Activated CD8-positive, alpha-beta memory T cell treated with anti-CD3 and anti-CD28 coated beads, Interleukin-2, amount 50 U/mL, for 24 hours (primary cell): ENCODE measurements around the gene CYS1.

Source experiments
- DNase-seq: peaks from one replicate; pipeline ENCODE4 v3.0.0-alpha.2; 2020; ENCODE audit errors: extremely low read depth

Gene CYS1

GRCh38 chr2:10072656-10073480 is 7.3 kb downstream of the CYS1 start:
- DNase-seq = peak; percentile 51

DNA sequence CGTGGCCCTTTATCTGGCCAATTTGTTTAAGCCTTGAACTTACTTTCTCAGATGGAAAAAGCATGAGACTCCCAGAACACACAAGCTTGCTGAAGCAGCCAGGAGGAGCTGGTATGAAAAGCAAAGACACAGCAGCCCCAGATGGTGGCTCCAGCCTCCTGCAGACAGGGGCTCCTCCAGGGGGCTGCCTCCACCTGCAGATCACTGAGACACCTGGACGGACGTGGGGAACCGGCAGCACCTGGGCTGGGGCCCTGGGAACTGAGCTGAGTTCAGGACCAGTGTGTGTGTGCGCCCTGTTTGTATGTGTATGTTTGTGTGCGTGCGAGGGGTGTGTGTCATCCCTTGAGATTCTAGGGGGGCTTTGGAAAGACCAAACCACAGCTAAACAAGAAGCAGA is 8.6 kb downstream of the CYS1 start:
- no peak for DNase-seq

DNA sequence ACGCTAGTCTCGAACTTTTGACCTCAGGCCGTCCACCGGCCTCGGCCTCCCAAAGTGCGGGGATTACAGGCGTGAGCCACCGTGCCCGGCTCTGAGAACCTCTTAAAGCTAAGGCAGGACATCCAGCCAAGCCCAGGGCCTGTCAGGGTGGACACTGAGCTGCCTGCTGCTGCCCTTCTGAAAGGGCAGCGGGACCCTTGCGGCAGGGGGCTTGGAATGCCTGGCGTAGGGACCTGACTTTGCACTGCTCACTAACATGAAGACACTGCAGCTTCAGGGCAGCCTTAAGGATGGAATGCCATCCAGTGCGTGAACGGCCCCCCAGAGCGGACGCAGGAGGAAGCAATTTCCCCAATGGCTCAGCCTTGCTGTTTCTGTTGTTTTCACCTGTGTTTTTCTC is 9.0 kb downstream of the CYS1 start:
- no peak for DNase-seq

GRCh38 chr2:10067881-10068280 is 12.3 kb downstream of the CYS1 start:
- no peak for DNase-seq

DNA sequence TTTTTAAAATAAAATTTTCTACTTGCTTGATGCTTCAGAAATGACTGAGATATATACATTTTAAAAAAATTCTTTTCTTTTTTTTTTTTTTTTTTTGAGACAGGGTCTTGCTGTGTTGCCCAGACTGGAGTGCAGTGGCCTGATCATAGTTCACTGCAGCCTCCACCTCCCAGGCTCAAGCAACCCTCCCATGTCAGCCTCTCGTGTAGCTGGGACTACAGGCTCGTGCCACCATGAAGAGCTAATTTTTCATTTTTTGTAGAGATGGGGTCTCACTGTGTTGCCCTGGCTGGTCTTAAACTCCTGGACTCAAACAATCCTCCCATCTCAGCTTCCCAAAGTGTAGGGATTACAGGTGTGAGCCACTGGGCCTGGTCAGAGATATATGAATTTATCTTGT is 12.9 kb downstream of the CYS1 start:
- DNase-seq = no peak

GRCh38 chr2:10065773-10066055 is 14.5 kb downstream of the CYS1 start:
- DNase-seq = no peak

DNA sequence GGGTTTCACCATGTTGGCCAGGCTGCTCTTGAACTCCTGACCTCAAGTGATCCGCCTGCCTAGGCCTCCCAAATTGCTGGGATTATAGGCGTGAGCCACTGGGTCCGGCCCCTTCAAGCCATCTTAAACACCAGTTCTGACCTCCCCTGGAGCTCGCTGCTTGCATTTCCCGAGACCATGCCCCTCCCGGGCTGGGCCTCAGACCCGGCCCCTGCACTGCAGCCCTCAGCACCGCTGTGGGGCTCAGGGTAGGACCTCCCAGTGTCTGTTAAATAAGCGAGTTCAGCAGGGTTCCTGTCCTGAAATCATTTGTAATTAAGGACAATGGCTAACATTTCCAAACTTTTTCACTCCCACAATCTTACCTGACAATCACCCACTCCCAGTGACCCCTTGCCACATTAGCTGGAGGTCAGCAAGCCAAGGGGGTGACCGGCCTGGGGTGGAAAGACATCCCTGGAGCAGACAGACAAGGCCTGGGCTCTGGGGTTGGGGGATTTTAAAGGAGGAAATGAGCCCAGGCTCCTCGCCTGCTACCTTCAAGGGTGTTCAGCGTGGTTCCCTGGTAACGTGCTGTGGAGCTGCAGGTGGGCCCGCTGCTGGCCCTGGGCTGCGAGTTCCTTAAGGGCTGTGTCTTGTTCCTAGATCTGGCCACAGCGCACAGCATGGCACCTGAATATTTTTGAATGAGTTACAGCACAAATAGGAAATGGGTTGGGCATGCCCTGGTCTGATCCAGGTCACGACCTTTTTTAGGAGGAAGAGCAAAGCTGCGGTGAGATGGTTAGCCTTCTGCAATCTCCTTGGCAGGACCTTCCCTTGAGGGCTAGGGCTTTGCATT is 15.1 kb downstream of the CYS1 start:
- no peak for DNase-seq

DNA sequence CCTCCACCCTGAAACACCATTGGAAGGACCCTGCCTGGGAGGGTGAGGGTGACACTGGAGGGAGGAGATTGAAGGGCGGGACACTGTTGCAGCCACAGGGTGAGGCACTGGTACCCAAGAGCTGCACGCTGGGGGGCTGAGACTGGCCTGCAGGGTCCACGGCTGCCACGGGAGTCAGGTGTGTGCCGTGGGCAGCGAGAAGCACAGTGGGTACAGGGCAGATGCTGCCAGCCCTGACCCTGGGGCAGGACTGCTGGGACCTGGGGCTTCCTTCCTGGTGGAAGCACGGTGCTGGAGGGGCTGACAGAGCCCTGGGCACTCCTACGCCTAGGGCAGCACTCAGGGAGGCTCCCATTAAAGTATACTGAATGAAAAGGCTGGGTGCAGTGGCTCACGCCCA is 16.6 kb downstream of the CYS1 start:
- no peak for DNase-seq

- DNase-seq = no peak
Measured at GRCh38 chr2:10062931-10063365, 17.3 kb downstream of the CYS1 start.

DNA sequence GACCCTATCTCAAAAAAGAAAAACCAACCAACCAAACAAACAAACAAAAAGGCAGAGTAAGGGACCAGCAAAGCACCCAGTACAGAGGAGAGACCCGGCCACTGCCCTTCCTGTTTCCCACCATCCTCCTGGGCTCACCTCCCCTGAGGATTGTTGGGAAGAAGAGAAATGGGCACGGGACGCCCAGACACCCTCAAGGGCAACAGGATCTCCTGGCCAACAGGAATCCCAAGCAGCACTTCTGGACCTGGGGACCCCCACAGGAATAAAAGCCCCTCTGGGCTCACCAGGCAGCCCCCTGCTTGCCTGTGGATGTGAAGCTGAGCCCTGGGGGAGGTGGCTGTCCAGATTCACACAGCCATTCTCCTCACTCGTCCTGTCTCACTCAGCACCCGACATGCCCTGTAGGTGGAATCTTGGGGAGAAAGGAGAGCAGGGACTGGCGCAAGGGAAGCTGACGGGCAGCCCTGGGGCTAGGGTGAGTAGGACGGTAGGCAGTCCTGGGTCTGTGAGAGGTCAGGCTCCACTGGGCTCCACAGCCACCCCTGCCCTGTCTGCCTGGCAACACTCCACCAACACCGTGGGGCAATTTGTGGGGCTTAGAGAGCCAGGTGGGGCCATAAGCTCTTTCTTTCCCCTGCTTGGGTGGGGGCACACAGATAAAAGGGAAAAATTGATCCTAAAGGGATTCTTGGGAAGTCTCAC is 18.8 kb downstream of the CYS1 start:
- no peak for DNase-seq

DNA sequence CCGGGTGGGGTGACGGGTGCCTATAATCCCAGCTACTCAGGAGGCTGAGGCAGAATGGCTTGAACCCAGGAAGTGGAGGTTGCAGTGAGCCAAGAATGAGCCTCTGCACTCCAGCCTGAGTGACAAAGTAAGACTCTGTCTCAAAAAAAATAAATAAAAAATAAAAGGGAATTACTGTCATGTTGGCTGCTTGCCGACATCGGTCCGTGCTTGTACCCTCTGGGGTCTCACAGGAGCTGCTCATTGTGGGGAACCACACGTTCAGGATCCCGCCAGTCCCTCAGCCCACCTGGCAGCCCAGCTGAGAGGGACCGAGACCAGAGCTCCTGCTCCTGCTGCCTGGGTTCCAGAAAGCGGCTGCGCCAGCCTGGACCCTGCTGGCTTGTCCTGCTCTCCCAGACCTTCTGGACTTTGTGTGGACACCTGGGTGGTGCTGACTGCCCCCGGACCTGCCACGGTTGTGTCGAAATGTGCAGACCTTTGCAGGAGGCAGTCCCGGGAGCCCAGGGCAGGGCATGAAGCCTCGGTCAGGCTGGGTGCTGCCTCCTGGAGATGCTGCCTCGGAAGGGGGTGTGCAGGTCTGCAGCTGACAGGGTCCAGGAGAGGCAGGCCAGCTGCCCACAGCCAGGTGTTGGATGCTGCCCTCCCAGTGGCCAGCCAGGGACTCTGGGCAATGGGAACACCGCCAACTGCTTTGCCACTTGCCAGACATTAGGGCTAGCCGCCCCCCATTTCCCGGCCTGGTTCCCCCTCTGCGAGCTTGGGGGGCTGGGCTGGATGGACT is 20.5 kb downstream of the CYS1 start:
- DNase-seq = no peak

- DNase-seq = no peak
Measured at GRCh38 chr2:10059016-10059351, 21.2 kb downstream of the CYS1 start.

DNA sequence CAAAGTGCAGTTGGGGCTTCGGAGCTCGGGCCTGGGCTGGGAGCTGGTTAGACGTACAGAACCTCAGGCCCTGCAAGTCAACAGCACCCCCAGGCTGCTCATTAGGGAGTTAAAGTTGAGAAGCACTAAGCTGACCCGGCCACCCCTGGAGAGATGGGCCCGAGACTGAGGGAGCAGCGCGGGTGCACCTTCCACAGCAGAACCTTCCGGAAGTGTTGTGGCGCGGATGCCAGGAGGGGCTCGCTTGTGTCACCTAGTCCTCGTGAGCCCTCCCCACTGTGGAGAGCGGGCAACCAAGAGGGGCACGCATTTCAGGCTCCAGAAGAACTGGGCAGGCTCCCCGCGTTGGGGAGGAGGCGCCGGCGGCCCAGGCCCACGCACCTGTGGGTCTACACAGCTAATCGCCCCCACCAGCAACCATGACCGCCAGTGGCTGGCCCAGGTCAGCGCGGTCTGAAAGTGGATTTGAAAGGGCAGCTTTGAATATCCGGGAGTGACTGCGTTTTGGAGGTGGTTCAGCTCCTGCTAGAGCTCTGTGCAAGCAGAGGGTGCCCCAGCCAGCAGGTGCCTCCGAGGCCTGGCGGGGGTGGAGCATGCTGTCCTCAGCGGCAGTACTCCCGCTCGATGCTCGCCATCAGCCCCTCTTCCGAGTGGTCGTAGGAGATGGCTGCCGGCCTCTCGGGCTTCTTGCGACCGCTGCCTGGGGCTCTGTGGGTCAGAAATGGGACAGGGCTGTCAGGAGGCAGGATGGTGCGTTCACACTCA is 21.8 kb downstream of the CYS1 start:
- no peak for DNase-seq

GRCh38 chr2:10057231-10058107 is 22.7 kb downstream of the CYS1 start:
- DNase-seq = no peak

DNA sequence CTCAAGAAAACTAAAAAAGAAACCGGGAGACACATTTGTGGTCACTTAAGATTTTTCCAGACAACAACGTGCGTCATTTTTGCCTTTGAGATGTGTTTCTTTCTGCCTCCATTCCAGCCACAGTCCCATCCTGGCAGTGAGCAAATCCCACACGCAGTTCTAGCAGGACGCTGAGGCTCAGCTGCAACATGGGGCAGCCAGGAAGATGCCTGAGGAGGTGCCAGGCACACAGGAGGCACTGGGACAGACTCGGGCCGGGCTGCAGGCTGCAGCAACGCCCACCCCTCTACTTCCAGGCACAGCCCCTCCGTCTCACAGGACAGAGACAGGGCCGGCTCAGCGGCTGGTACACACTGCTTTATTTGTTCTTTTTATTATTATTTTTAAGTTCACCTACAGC is 23.8 kb downstream of the CYS1 start:
- no peak for DNase-seq

- DNase-seq = no peak
Measured at GRCh38 chr2:10054976-10055375, 25.2 kb downstream of the CYS1 start.

GRCh38 chr2:10054424-10054823 is 25.8 kb downstream of the CYS1 start:
- DNase-seq = no peak

DNA sequence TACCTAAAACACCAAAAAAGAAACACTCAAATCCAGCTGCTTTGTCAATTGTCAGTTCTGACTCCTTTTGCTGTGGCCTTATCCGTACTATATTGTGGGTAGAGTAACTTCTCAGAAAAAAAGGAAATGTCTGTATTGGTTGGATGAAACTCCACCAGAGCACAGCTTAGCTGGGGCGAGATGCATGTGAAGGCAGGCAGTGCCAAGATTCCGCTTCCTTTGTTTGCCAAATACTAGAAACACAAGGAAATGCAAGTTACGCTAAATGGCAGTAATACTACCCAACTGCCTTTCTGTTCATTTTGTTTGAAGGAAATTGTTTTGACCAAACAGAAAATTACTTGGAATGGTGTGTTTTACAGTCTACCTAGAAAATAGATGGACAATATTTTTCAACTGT is 26.9 kb downstream of the CYS1 start:
- DNase-seq = no peak

GRCh38 chr2:10052216-10052615 is 28.0 kb downstream of the CYS1 start:
- no peak for DNase-seq

DNA sequence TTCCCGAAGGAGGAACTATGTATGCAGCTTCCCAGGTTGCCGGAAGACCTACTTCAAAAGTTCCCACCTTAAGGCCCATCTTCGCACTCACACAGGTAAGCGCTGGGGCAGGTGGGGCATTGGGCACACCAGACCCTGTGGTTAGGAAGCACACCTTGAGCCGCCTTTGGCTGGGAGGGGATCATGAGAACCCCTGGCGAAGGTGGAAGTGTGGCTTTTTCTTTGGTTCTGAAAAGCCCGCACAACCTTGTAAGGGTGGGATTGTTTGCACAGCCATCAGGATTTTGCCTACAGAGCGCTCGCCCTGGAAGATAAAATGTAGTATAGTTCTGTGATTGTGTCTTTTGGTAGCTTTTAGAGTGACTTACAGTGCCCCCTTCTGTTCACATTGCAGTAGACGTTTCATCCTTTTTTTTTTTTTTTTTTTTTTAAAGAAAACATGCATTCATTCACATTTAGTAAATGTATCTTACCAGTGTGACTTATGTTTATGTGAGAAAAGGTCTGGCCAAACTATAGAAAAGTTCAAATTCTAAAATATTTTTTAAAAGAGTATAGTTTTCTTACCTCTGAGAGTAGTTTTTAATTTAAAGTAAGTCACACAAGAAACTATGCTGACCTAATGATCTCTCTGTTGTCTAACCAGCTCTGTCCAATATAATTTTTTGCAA is 31.6 kb downstream of the CYS1 start:
- DNase-seq = no peak
